Measurements from ENCODE around the gene FHIT. TPM values are rescaled to one million over a fixed set of nuclear protein-coding genes. Genes with fewer than 3 reads are reported as not detected.

FHIT gene
- total and polyA plus RNA-seq, 10 of the 15 experiments (the other 5 are each of a cell fraction or from before 2014, with no cell fraction given) = 4.2 to 14.9 (median 9.4) TPM

DNA sequence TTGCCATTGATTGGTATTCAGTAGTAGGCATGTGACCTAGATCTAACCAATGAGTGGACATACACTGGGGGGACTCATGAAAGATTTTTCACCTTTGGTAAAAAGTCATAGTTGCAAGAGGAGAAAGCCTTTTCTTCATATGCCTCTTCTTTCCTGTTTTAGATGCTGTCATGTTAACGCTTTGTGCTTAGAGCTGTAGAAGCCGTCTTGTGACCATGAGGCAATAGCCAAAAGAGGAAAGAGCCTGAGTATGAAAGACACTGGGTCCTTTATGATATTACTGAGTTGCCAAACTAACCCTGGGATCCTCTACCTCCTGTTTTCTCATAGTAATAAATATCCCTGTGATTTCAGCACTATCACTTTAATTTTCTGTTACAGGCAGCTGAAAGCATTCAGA lies 396.0 kb downstream of the FHIT start:
- 100% methylated on average over 2 of the region's 2 CpGs for WGBS (ENCODE audit: insufficient coverage, insufficient replicate concordance, low lambda C conversion rate, missing lambda C conversion rate)
- ATAC-seq (no peak), FAIRE-seq (no peak), DNase-seq (ENCODE audit: low read depth, low spot score) (no peak)
- H3K27me3 ChIP-seq (replicated peaks in 1 of 2; ENCODE audit: control insufficient read depth in 2 of 2, insufficient read depth in 2 of 2, low read length in 1 of 2) = no peaks in the 10 kb centered on the region
- POLR2A ChIA-PET = no interaction called here
- CTCF ChIA-PET = no interaction called here
- RAD21 ChIA-PET (ENCODE audit: unreplicated experiment) = no interaction called here
- no TSS peak for BruUV-seq (replicated peaks)
- no peak overlapping the region for H3K4me3 ChIP-seq
- H3K9ac ChIP-seq (ENCODE audit: control insufficient read depth, insufficient read depth, low read length) = no peak overlapping the region
- H3K79me2 ChIP-seq (ENCODE audit: control insufficient read depth, insufficient read depth, low read length) = no peaks in the 10 kb centered on the region
- H3K9me3 ChIP-seq (replicated peaks; ENCODE audit: control insufficient read depth, insufficient read depth, low read length) = no peaks in the 10 kb centered on the region
- H3K4me2 ChIP-seq (ENCODE audit: control insufficient read depth, insufficient read depth) = no peak overlapping the region
- no peaks in the 10 kb centered on the region for H3K4me1 ChIP-seq (ENCODE audit: control insufficient read depth, insufficient read depth, low read length)
- SMC1A ChIA-PET (ENCODE audit: uncharacterized antibody, unreplicated experiment) = interaction anchor here (0.9 kb wide), 1 partner anchor 27 kb away, joined by 3 read pairs; no protein-coding TSS in a partner anchor
- H4K20me1 ChIP-seq (ENCODE audit: control insufficient read depth, insufficient read depth) = no peaks in the 10 kb centered on the region
- no peak overlapping the region for H3K27ac ChIP-seq (ENCODE audit: control insufficient read depth, insufficient read depth)
- TF ChIP-seq RFX5 (IDR thresholded peaks at IDR 0.05; ENCODE audit: low read depth, low read length) = no peak
- TF ChIP-seq CBFB (IDR thresholded peaks at IDR 0.05; ENCODE audit: low read depth) = no peak
- TF ChIP-seq, protein P1, sequence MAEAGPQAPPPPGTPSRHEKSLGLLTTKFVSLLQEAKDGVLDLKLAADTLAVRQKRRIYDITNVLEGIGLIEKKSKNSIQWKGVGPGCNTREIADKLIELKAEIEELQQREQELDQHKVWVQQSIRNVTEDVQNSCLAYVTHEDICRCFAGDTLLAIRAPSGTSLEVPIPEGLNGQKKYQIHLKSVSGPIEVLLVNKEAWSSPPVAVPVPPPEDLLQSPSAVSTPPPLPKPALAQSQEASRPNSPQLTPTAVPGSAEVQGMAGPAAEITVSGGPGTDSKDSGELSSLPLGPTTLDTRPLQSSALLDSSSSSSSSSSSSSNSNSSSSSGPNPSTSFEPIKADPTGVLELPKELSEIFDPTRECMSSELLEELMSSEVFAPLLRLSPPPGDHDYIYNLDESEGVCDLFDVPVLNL (IDR thresholded peaks at IDR 0.05; ENCODE audit: low read depth, low read length) = no peak
- TF ChIP-seq EZH2 (IDR thresholded peaks at IDR 0.05; ENCODE audit: borderline replicate concordance, control insufficient read depth, low read depth, low read length) = no peak
- no peak for TF ChIP-seq ZNF217 (IDR thresholded peaks at IDR 0.05)
- TF ChIP-seq, protein P2, sequence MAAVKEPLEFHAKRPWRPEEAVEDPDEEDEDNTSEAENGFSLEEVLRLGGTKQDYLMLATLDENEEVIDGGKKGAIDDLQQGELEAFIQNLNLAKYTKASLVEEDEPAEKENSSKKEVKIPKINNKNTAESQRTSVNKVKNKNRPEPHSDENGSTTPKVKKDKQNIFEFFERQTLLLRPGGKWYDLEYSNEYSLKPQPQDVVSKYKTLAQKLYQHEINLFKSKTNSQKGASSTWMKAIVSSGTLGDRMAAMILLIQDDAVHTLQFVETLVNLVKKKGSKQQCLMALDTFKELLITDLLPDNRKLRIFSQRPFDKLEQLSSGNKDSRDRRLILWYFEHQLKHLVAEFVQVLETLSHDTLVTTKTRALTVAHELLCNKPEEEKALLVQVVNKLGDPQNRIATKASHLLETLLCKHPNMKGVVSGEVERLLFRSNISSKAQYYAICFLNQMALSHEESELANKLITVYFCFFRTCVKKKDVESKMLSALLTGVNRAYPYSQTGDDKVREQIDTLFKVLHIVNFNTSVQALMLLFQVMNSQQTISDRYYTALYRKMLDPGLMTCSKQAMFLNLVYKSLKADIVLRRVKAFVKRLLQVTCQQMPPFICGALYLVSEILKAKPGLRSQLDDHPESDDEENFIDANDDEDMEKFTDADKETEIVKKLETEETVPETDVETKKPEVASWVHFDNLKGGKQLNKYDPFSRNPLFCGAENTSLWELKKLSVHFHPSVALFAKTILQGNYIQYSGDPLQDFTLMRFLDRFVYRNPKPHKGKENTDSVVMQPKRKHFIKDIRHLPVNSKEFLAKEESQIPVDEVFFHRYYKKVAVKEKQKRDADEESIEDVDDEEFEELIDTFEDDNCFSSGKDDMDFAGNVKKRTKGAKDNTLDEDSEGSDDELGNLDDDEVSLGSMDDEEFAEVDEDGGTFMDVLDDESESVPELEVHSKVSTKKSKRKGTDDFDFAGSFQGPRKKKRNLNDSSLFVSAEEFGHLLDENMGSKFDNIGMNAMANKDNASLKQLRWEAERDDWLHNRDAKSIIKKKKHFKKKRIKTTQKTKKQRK (IDR thresholded peaks at IDR 0.05; ENCODE audit: low read depth, low read length) = no peak
- TF ChIP-seq ZSCAN29 (IDR thresholded peaks at IDR 0.05) = no peak
- no peak for TF ChIP-seq RUNX3 (IDR thresholded peaks at IDR 0.05; ENCODE audit: low read length)
- TF ChIP-seq BMI1 (IDR thresholded peaks at IDR 0.05; ENCODE audit: borderline replicate concordance) = no peak
- TF ChIP-seq, protein P3, sequence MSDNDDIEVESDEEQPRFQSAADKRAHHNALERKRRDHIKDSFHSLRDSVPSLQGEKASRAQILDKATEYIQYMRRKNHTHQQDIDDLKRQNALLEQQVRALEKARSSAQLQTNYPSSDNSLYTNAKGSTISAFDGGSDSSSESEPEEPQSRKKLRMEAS (IDR thresholded peaks at IDR 0.05; ENCODE audit: low read depth, low read length) = no peak
- no peak for TF ChIP-seq STAT1 (conservative IDR thresholded peaks at IDR 0.05)
- TF ChIP-seq JUNB (IDR thresholded peaks at IDR 0.05) = no peak
- no peak for TF ChIP-seq RAD51 (IDR thresholded peaks at IDR 0.05)
- no peak for TF ChIP-seq ETV6 (conservative IDR thresholded peaks at IDR 0.05 in 1 of 2, IDR thresholded peaks at IDR 0.05 in 1 of 2; ENCODE audit: borderline replicate concordance in 1 of 2, low read depth in 1 of 2)
- no peak for TF ChIP-seq NFIC (IDR thresholded peaks at IDR 0.05; ENCODE audit: low read depth, low read length)
- TF ChIP-seq CBX3 (IDR thresholded peaks at IDR 0.05; ENCODE audit: borderline replicate concordance, low read depth) = no peak
- TF ChIP-seq, protein P4, sequence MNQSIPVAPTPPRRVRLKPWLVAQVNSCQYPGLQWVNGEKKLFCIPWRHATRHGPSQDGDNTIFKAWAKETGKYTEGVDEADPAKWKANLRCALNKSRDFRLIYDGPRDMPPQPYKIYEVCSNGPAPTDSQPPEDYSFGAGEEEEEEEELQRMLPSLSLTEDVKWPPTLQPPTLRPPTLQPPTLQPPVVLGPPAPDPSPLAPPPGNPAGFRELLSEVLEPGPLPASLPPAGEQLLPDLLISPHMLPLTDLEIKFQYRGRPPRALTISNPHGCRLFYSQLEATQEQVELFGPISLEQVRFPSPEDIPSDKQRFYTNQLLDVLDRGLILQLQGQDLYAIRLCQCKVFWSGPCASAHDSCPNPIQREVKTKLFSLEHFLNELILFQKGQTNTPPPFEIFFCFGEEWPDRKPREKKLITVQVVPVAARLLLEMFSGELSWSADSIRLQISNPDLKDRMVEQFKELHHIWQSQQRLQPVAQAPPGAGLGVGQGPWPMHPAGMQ (IDR thresholded peaks at IDR 0.05; ENCODE audit: borderline replicate concordance) = no peak
- no peak for TF ChIP-seq ZZZ3 (IDR thresholded peaks at IDR 0.05; ENCODE audit: control insufficient read depth, insufficient read length, low read depth)
- TF ChIP-seq SMARCA5 (IDR thresholded peaks at IDR 0.05) = no peak
- in situ Hi-C loops (cut with MboI) (no loop called here), intact Hi-C loops (cut with micrococcal nuclease; ENCODE audit: unreplicated experiment) (no loop called here)
- H3K36me3 ChIP-seq (ENCODE audit: control insufficient read depth in 2 of 2, insufficient read depth in 2 of 2, low read length in 1 of 2) = no peaks in the 10 kb centered on the region
- H2AFZ ChIP-seq (ENCODE audit: control insufficient read depth, low read depth, low read length) = no peak overlapping the region
